ENCODE results near the gene OR10H5. TPM values are rescaled to one million over a fixed set of nuclear protein-coding genes. Genes with fewer than 3 reads are reported as not detected.

OR10H5 gene
- total RNA-seq, 1 experiment from 2014 or later, result not detected

GRCh38 chr19:15776991-15777970, 10.2 kb upstream of the OR10H5 start:
- CTCF ChIA-PET, result no interaction called here
- no peak overlapping the region for H3K27ac Mint-ChIP-seq
- H3K4me3 Mint-ChIP-seq, result no peak overlapping the region
- H3K36me3 Mint-ChIP-seq, result peaks cover 62% of the 10 kb centered on the region
- no peaks in the 10 kb centered on the region for H3K4me1 Mint-ChIP-seq
- peaks cover 69% of the 10 kb centered on the region for H3K9me3 Mint-ChIP-seq
- peaks cover 18% of the 10 kb centered on the region; the same call in 1 of the 2 replicates for H3K27me3 Mint-ChIP-seq (ENCODE audit: low read depth)
- POLR2A ChIA-PET, result no interaction called here
- no peak for DNase-seq (ENCODE audit: low spot score)
- TF ChIP-seq MXD4 (CRISPR knock-in tag; IDR thresholded peaks at IDR 0.05; ENCODE audit: borderline replicate concordance) (no peak), ZNF138 (CRISPR knock-in tag; conservative IDR thresholded peaks at IDR 0.05) (no peak), SMAD4 (CRISPR knock-in tag; IDR thresholded peaks at IDR 0.05) (no peak), ZMAT4 (CRISPR knock-in tag; IDR thresholded peaks at IDR 0.05) (no peak), ATF1 (CRISPR knock-in tag; IDR thresholded peaks at IDR 0.05) (no peak)
- TF ChIP-seq, protein P1, sequence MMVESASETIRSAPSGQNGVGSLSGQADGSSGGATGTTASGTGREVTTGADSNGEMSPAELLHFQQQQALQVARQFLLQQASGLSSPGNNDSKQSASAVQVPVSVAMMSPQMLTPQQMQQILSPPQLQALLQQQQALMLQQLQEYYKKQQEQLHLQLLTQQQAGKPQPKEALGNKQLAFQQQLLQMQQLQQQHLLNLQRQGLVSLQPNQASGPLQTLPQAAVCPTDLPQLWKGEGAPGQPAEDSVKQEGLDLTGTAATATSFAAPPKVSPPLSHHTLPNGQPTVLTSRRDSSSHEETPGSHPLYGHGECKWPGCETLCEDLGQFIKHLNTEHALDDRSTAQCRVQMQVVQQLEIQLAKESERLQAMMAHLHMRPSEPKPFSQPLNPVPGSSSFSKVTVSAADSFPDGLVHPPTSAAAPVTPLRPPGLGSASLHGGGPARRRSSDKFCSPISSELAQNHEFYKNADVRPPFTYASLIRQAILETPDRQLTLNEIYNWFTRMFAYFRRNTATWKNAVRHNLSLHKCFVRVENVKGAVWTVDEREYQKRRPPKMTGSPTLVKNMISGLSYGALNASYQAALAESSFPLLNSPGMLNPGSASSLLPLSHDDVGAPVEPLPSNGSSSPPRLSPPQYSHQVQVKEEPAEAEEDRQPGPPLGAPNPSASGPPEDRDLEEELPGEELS (CRISPR knock-in tag; IDR thresholded peaks at IDR 0.05), result no peak
- TF ChIP-seq, protein P2, sequence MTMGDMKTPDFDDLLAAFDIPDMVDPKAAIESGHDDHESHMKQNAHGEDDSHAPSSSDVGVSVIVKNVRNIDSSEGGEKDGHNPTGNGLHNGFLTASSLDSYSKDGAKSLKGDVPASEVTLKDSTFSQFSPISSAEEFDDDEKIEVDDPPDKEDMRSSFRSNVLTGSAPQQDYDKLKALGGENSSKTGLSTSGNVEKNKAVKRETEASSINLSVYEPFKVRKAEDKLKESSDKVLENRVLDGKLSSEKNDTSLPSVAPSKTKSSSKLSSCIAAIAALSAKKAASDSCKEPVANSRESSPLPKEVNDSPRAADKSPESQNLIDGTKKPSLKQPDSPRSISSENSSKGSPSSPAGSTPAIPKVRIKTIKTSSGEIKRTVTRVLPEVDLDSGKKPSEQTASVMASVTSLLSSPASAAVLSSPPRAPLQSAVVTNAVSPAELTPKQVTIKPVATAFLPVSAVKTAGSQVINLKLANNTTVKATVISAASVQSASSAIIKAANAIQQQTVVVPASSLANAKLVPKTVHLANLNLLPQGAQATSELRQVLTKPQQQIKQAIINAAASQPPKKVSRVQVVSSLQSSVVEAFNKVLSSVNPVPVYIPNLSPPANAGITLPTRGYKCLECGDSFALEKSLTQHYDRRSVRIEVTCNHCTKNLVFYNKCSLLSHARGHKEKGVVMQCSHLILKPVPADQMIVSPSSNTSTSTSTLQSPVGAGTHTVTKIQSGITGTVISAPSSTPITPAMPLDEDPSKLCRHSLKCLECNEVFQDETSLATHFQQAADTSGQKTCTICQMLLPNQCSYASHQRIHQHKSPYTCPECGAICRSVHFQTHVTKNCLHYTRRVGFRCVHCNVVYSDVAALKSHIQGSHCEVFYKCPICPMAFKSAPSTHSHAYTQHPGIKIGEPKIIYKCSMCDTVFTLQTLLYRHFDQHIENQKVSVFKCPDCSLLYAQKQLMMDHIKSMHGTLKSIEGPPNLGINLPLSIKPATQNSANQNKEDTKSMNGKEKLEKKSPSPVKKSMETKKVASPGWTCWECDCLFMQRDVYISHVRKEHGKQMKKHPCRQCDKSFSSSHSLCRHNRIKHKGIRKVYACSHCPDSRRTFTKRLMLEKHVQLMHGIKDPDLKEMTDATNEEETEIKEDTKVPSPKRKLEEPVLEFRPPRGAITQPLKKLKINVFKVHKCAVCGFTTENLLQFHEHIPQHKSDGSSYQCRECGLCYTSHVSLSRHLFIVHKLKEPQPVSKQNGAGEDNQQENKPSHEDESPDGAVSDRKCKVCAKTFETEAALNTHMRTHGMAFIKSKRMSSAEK (CRISPR knock-in tag; IDR thresholded peaks at IDR 0.05; ENCODE audit: borderline replicate concordance), result no peak
- ATAC-seq, result no peak

GRCh38 chr19:15779756-15780476, 7.5 kb upstream of the OR10H5 start:
- DNase-seq (ENCODE audit: low spot score) (no peak), ATAC-seq (no peak)
- no peaks in the 10 kb centered on the region for H3K4me1 Mint-ChIP-seq
- H3K27ac Mint-ChIP-seq, result no peak overlapping the region
- ChIA-PET CTCF (interaction anchor here (0.9 kb wide), 1 partner anchor 150 kb away, joined by 3 read pairs; no protein-coding TSS in a partner anchor), POLR2A (no interaction called here)
- peaks cover 53% of the 10 kb centered on the region for H3K36me3 Mint-ChIP-seq
- no peak overlapping the region for H3K4me3 Mint-ChIP-seq
- peaks cover 59% of the 10 kb centered on the region for H3K9me3 Mint-ChIP-seq
- H3K27me3 Mint-ChIP-seq (ENCODE audit: low read depth), result peaks cover 16% of the 10 kb centered on the region; the same call in 1 of the 2 replicates
- TF ChIP-seq ZNF396 (CRISPR knock-in tag; IDR thresholded peaks at IDR 0.05; ENCODE audit: borderline replicate concordance) (no peak), IRF2 (CRISPR knock-in tag; IDR thresholded peaks at IDR 0.05; ENCODE audit: borderline replicate concordance, low read depth) (no peak), MXD4 (CRISPR knock-in tag; IDR thresholded peaks at IDR 0.05; ENCODE audit: borderline replicate concordance) (no peak), TEAD4 (CRISPR knock-in tag; IDR thresholded peaks at IDR 0.05) (no peak), CREM (CRISPR knock-in tag; IDR thresholded peaks at IDR 0.05) (no peak), CBFB (CRISPR knock-in tag; IDR thresholded peaks at IDR 0.05; ENCODE audit: low read depth) (no peak), ATF6 (CRISPR knock-in tag; IDR thresholded peaks at IDR 0.05) (no peak), EMX1 (CRISPR knock-in tag; IDR thresholded peaks at IDR 0.05) (no peak), FOXK1 (CRISPR knock-in tag; IDR thresholded peaks at IDR 0.05) (no peak), NFYB (CRISPR knock-in tag; conservative IDR thresholded peaks at IDR 0.05; ENCODE audit: low read depth) (no peak), PRRX2 (CRISPR knock-in tag; IDR thresholded peaks at IDR 0.05) (no peak), ZNF317 (CRISPR knock-in tag; IDR thresholded peaks at IDR 0.05; ENCODE audit: borderline replicate concordance, low read depth) (no peak)
- TF ChIP-seq, protein P3, sequence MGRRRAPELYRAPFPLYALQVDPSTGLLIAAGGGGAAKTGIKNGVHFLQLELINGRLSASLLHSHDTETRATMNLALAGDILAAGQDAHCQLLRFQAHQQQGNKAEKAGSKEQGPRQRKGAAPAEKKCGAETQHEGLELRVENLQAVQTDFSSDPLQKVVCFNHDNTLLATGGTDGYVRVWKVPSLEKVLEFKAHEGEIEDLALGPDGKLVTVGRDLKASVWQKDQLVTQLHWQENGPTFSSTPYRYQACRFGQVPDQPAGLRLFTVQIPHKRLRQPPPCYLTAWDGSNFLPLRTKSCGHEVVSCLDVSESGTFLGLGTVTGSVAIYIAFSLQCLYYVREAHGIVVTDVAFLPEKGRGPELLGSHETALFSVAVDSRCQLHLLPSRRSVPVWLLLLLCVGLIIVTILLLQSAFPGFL (CRISPR knock-in tag; IDR thresholded peaks at IDR 0.05; ENCODE audit: borderline replicate concordance), result no peak
